ENCODE data around the gene NEDD4L.

Gene NEDD4L

DNA sequence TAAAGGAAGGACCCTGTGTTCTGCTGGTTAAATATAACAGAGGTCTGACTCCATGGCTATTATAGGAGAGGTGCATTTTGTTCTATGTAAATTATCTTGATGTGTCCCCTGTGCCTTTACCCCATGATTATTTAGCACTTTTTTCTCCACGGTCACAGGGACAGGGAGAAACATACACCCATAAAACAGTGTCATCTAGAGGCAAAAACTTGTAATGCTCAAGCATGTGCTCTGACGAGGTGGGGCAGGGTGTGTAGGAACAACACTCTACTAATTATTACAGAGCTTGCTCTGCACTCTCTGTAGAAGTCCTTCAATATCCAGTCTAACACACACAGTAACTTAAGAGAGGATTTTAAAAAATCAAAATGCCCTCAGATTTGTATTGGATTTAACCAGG lies 187.9 kb downstream of the NEDD4L start:
- H3K27ac ChIP-seq, result no peak overlapping the region
- DNase-seq, result no peak

DNA sequence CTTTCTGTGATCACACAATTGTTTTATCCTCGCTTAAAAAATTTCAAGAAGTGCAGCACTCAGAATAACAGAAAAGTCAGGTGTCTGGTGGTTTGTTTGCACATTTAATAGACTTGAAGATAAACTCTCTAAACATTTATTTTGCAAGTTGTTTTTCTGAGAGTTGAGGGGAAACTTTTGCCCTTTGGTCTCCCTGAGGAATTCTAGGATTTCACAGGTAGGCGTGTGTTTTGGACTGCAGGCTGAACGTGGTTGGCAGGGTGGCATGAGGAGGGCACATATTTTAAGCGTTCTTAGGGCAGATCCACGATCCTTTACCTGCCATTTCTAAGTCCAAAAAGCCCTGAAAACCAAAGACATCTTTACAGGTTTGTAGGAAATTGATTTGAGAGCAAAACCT lies 188.6 kb downstream of the NEDD4L start:
- no peak overlapping the region for H3K4me3 ChIP-seq (ENCODE audit: low read depth, low read length)
- peaks cover 4% of the 10 kb centered on the region for H3K36me3 ChIP-seq
- TF ChIP-seq, protein P1, sequence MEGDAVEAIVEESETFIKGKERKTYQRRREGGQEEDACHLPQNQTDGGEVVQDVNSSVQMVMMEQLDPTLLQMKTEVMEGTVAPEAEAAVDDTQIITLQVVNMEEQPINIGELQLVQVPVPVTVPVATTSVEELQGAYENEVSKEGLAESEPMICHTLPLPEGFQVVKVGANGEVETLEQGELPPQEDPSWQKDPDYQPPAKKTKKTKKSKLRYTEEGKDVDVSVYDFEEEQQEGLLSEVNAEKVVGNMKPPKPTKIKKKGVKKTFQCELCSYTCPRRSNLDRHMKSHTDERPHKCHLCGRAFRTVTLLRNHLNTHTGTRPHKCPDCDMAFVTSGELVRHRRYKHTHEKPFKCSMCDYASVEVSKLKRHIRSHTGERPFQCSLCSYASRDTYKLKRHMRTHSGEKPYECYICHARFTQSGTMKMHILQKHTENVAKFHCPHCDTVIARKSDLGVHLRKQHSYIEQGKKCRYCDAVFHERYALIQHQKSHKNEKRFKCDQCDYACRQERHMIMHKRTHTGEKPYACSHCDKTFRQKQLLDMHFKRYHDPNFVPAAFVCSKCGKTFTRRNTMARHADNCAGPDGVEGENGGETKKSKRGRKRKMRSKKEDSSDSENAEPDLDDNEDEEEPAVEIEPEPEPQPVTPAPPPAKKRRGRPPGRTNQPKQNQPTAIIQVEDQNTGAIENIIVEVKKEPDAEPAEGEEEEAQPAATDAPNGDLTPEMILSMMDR (IDR thresholded peaks at IDR 0.05; ENCODE audit: low read depth, low read length), result no peak
- H3K27ac ChIP-seq, result no peak overlapping the region
- no peaks in the 10 kb centered on the region for H3K27me3 ChIP-seq (ENCODE audit: insufficient read depth, low read depth, severe bottlenecking)
- H3K9me3 ChIP-seq (ENCODE audit: severe bottlenecking), result no peaks in the 10 kb centered on the region
- DNase-seq, result no peak

More for the DNA sequence above, 187.9 kb downstream of the NEDD4L start:
- Histone ChIP-seq H3K9me3 (ENCODE audit: severe bottlenecking) (no peaks in the 10 kb centered on the region), H3K36me3 (peaks cover 4% of the 10 kb centered on the region), H3K27me3 (ENCODE audit: insufficient read depth, low read depth, severe bottlenecking) (no peaks in the 10 kb centered on the region), H3K4me3 (ENCODE audit: low read depth, low read length) (no peak overlapping the region)
- TF ChIP-seq, protein P1 (IDR thresholded peaks at IDR 0.05; ENCODE audit: low read depth, low read length), result peak; percentile 64

DNA sequence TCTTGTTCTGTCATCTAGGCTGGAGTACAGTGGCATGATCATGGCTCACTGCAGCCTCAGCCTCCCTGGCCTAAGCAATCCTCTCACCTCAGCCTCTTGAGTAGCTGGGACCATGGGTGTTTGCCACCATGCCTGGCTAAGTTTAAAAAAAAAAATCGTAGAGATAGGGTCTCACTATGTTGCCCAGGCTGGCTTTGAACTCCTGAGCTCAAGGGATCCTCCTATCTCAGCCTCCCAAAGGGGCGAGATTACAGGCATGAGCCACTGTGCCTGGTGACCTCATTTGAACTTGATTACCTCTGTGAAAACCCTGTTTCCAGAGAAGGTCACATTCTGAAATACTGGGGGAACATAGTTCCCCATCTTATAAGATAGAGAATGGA lies 190.3 kb downstream of the NEDD4L start:
- Histone ChIP-seq H3K27me3 (ENCODE audit: insufficient read depth, low read depth, severe bottlenecking) (no peaks in the 10 kb centered on the region), H3K4me3 (ENCODE audit: low read depth, low read length) (no peak overlapping the region), H3K27ac (no peak overlapping the region), H3K36me3 (peaks cover 7% of the 10 kb centered on the region), H3K9me3 (ENCODE audit: severe bottlenecking) (no peaks in the 10 kb centered on the region)
- no peak for DNase-seq
- TF ChIP-seq, protein P1 (IDR thresholded peaks at IDR 0.05; ENCODE audit: low read depth, low read length), result no peak

DNA sequence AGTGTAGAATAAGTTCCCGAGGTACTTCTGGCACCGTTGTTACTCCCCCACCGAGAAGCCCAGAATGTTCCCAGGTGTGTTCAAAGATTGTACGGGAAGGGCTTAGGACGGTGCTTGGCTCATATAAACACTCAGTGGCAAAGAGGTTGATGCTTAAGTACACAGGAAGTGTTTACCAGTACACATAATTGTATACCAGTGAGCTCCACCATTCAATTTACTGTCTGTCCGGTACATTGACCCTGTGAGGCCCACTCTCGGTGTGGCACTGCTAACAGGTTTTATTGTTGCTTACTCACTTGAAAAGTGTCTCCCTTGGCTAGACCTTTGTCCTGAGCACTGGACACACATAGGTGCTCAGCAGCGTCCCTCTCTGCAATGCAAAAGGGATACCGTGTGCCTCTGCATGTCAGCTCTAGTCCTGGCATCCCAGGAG lies 191.0 kb downstream of the NEDD4L start:
- Histone ChIP-seq H3K36me3 (peaks cover 9% of the 10 kb centered on the region), H3K4me3 (ENCODE audit: low read depth, low read length) (no peak overlapping the region), H3K27me3 (ENCODE audit: insufficient read depth, low read depth, severe bottlenecking) (no peaks in the 10 kb centered on the region), H3K9me3 (ENCODE audit: severe bottlenecking) (no peaks in the 10 kb centered on the region), H3K27ac (peak overlapping the region; percentile 19; the same call in 1 of the 2 replicates)
- DNase-seq, result no peak
- TF ChIP-seq, protein P1 (IDR thresholded peaks at IDR 0.05; ENCODE audit: low read depth, low read length), result no peak

DNA sequence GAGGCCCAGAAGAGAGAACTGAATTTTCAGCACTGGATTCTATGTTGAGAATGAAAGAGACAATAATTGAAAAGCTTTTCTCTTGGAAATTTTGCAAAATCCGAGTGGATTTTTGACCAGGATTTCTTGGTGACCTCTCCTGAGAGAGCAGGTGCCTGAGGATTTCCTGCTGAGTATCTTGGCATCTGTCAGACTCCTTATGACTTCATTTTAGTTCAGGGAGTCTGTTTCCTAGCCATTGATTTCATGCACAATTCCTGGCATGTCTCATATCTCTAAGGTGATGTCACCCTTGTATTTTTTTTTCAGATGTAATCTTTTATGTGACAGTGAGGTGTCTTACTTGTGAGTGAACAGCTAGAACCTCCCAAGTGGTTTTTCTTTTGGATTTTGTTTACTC lies 195.9 kb downstream of the NEDD4L start:
- TF ChIP-seq, protein P1 (IDR thresholded peaks at IDR 0.05; ENCODE audit: low read depth, low read length), result no peak
- no peaks in the 10 kb centered on the region for H3K27me3 ChIP-seq (ENCODE audit: insufficient read depth, low read depth, severe bottlenecking)
- no peak for DNase-seq
- H3K27ac ChIP-seq, result no peak overlapping the region
- H3K4me3 ChIP-seq (ENCODE audit: low read depth, low read length), result no peak overlapping the region
- H3K36me3 ChIP-seq, result peaks cover 8% of the 10 kb centered on the region
- H3K9me3 ChIP-seq (ENCODE audit: severe bottlenecking), result no peaks in the 10 kb centered on the region

DNA sequence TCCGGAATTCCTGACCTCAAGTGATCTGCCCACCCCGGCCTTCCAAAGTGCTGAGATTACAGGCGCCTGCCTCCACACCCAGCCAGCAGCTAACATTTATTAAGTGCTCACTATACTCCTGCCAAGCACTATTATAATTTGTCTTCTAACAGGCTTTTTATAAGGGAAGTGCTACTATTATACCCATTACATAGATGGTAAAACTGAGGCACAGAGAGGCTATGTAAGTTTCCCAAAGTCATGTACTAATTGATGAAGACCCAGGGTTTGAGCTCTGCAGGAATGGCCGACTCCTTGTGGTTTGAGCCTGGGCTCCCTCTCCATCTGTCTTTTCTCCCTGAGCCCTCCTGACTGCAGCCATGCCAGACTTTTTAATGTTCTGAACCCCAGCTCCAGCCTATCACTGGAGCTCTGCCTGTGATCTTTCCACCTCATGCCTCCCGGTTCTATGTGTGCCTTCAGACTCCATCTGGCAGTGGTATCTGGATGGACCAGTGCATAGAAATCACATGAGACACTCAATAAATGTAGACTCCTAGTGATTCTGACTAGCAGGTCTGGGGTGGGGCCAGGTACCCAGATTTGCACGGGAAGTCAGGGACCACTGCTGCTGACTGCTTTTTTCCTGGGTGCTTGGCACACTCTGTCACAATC lies 197.1 kb downstream of the NEDD4L start:
- TF ChIP-seq, protein P1 (IDR thresholded peaks at IDR 0.05; ENCODE audit: low read depth, low read length), result no peak
- Histone ChIP-seq H3K36me3 (peaks cover 12% of the 10 kb centered on the region), H3K27me3 (ENCODE audit: insufficient read depth, low read depth, severe bottlenecking) (no peaks in the 10 kb centered on the region), H3K4me3 (ENCODE audit: low read depth, low read length) (no peak overlapping the region), H3K27ac (no peak overlapping the region), H3K9me3 (ENCODE audit: severe bottlenecking) (no peaks in the 10 kb centered on the region)
- no peak for DNase-seq

Measured in WERI-Rb-1 (cell line).